ENCODE data around the gene CMTM3. TPM values are rescaled to one million over a fixed set of nuclear protein-coding genes. Genes with fewer than 3 reads are reported as not detected.

CMTM3 gene
- total and polyA plus RNA-seq, 9 of the 15 experiments (the other 6 are each of a cell fraction or from before 2014, with no cell fraction given), result 4.6 to 33.4 (median 17.5) TPM

DNA sequence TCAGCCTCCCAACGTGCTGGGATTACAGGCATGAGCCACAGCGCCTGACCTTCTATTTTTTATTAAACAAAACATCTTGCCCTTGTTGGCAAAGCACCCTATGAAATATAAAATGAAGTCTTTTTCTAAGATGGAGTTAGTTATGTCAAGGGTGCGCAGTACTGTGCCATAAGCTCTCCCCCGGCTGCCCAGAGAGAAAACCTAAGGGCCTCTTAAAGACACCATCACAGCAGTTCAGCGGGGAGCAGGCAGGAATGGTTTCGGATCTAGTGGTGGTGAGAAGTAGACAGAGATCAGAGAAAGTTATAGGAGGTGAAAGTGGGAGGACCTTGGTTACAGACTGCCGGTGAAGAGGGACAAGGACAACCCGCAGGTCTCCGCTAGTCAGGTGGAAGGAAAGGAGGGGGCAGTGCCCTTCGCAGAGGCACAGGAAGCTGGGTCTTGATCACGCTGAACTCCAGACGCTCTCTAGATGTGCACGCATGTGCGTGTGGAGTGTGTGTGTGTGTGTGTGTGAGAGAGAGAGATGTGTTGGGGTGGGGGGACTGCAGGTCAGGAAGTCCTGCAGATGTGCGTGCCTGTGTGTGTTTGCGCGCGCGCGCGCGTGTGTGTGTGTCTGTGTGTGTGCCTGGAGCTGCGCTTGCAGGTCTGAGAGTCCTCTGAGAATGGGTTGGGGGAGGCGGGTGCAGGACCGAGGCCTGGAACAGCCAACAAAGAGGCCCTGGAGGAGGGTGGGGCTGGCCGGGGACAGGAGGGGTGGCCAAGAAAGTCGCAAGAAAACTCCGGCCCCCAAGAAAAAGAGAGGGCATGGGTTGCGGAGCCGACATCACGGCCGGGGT lies 748 bp upstream of the CMTM3 start (continued):
- TF ChIP-seq, protein P1, sequence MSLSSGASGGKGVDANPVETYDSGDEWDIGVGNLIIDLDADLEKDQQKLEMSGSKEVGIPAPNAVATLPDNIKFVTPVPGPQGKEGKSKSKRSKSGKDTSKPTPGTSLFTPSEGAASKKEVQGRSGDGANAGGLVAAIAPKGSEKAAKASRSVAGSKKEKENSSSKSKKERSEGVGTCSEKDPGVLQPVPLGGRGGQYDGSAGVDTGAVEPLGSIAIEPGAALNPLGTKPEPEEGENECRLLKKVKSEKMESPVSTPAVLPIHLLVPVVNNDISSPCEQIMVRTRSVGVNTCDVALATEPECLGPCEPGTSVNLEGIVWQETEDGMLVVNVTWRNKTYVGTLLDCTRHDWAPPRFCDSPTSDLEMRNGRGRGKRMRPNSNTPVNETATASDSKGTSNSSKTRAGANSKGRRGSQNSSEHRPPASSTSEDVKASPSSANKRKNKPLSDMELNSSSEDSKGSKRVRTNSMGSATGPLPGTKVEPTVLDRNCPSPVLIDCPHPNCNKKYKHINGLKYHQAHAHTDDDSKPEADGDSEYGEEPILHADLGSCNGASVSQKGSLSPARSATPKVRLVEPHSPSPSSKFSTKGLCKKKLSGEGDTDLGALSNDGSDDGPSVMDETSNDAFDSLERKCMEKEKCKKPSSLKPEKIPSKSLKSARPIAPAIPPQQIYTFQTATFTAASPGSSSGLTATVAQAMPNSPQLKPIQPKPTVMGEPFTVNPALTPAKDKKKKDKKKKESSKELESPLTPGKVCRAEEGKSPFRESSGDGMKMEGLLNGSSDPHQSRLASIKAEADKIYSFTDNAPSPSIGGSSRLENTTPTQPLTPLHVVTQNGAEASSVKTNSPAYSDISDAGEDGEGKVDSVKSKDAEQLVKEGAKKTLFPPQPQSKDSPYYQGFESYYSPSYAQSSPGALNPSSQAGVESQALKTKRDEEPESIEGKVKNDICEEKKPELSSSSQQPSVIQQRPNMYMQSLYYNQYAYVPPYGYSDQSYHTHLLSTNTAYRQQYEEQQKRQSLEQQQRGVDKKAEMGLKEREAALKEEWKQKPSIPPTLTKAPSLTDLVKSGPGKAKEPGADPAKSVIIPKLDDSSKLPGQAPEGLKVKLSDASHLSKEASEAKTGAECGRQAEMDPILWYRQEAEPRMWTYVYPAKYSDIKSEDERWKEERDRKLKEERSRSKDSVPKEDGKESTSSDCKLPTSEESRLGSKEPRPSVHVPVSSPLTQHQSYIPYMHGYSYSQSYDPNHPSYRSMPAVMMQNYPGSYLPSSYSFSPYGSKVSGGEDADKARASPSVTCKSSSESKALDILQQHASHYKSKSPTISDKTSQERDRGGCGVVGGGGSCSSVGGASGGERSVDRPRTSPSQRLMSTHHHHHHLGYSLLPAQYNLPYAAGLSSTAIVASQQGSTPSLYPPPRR (CRISPR knock-in tag; IDR thresholded peaks at IDR 0.05; ENCODE audit: borderline replicate concordance), result no peak
- TF ChIP-seq ZNF79 (CRISPR knock-in tag; IDR thresholded peaks at IDR 0.05; ENCODE audit: low read depth), result peak; percentile 81
- TF ChIP-seq ZNF197 (CRISPR knock-in tag; IDR thresholded peaks at IDR 0.05; ENCODE audit: low read depth), result no peak
- TF ChIP-seq, protein P2, sequence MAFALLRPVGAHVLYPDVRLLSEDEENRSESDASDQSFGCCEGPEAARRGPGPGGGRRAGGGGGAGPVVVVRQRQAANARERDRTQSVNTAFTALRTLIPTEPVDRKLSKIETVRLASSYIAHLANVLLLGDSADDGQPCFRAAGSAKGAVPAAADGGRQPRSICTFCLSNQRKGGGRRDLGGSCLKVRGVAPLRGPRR (CRISPR knock-in tag; IDR thresholded peaks at IDR 0.05), result peak; percentile 79; the same call in 1 of the 2 replicates
- no peak for TF ChIP-seq SAP30 (IDR thresholded peaks at IDR 0.05; ENCODE audit: borderline replicate concordance, insufficient read depth, low read depth, low read length, poor library complexity, severe bottlenecking)
- TF ChIP-seq ZNF778 (CRISPR knock-in tag; IDR thresholded peaks at IDR 0.05), result 0 out of 2 replicates have a peak, but pooled peaks have one; percentile 22
- no peak for TF ChIP-seq SAFB2 (IDR thresholded peaks at IDR 0.05; ENCODE audit: borderline replicate concordance, low read depth, low read length, severe bottlenecking)
- no peak for TF ChIP-seq HCFC1 (IDR thresholded peaks at IDR 0.05; ENCODE audit: low read depth, low read length)
- TF ChIP-seq, protein P3, sequence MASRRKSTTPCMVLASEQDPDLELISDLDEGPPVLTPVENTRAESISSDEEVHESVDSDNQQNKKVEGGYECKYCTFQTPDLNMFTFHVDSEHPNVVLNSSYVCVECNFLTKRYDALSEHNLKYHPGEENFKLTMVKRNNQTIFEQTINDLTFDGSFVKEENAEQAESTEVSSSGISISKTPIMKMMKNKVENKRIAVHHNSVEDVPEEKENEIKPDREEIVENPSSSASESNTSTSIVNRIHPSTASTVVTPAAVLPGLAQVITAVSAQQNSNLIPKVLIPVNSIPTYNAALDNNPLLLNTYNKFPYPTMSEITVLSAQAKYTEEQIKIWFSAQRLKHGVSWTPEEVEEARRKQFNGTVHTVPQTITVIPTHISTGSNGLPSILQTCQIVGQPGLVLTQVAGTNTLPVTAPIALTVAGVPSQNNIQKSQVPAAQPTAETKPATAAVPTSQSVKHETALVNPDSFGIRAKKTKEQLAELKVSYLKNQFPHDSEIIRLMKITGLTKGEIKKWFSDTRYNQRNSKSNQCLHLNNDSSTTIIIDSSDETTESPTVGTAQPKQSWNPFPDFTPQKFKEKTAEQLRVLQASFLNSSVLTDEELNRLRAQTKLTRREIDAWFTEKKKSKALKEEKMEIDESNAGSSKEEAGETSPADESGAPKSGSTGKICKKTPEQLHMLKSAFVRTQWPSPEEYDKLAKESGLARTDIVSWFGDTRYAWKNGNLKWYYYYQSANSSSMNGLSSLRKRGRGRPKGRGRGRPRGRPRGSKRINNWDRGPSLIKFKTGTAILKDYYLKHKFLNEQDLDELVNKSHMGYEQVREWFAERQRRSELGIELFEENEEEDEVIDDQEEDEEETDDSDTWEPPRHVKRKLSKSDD (conservative IDR thresholded peaks at IDR 0.05; ENCODE audit: low read length), result no peak
- TF ChIP-seq SMARCC2 (IDR thresholded peaks at IDR 0.05; ENCODE audit: low read depth), result no peak
- TF ChIP-seq SP2 (IDR thresholded peaks at IDR 0.05; ENCODE audit: extremely low read depth, low read depth, low read length, poor library complexity, severe bottlenecking), result no peak
- TF ChIP-seq ZZZ3 (IDR thresholded peaks at IDR 0.05), result no peak
- no peak for TF ChIP-seq HMG20B (CRISPR knock-in tag; IDR thresholded peaks at IDR 0.05)
- TF ChIP-seq SMAD1 (IDR thresholded peaks at IDR 0.05; ENCODE audit: low read depth, low read length, partially characterized antibody), result no peak
- TF ChIP-seq, protein P4, sequence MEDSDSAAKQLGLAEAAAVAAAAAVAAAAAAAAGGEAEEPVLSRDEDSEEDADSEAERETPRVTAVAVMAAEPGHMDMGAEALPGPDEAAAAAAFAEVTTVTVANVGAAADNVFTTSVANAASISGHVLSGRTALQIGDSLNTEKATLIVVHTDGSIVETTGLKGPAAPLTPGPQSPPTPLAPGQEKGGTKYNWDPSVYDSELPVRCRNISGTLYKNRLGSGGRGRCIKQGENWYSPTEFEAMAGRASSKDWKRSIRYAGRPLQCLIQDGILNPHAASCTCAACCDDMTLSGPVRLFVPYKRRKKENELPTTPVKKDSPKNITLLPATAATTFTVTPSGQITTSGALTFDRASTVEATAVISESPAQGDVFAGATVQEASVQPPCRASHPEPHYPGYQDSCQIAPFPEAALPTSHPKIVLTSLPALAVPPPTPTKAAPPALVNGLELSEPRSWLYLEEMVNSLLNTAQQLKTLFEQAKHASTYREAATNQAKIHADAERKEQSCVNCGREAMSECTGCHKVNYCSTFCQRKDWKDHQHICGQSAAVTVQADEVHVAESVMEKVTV (CRISPR knock-in tag; IDR thresholded peaks at IDR 0.05), result no peak
- TF ChIP-seq EGR1 (conservative IDR thresholded peaks at IDR 0.05), result no peak
- TF ChIP-seq NCOA4 (IDR thresholded peaks at IDR 0.05; ENCODE audit: partially characterized antibody), result no peak
